ENCODE measurements around the gene POR. TPM values are rescaled to one million over a fixed set of nuclear protein-coding genes. Genes with fewer than 3 reads are reported as not detected.

POR gene
- total RNA-seq, 1 experiment from 2014 or later: 53.4 TPM

GRCh38 chr7:75969182-75969581 is 54.2 kb downstream of the POR start:
- DNase-seq (ENCODE audit: extremely low read depth, low read depth): no peak

- no peak for DNase-seq (ENCODE audit: extremely low read depth, low read depth)
Observed at GRCh38 chr7:75969704-75970498, 54.9 kb downstream of the POR start.

GRCh38 chr7:75971309-75971960 is 56.5 kb downstream of the POR start:
- DNase-seq (ENCODE audit: extremely low read depth, low read depth): no peak

- DNase-seq (ENCODE audit: extremely low read depth, low read depth): no peak
Observed at GRCh38 chr7:75971961-75972763, 57.2 kb downstream of the POR start.

- DNase-seq (ENCODE audit: extremely low read depth, low read depth): no peak
Observed at GRCh38 chr7:75977743-75978142, 62.8 kb downstream of the POR start.

GRCh38 chr7:75979759-75980429 is 64.9 kb downstream of the POR start:
- no peak for DNase-seq (ENCODE audit: extremely low read depth, low read depth)

- no peak for DNase-seq (ENCODE audit: extremely low read depth, low read depth)
Observed at GRCh38 chr7:75980430-75981202, 65.7 kb downstream of the POR start.

GRCh38 chr7:75981203-75981452 is 66.2 kb downstream of the POR start:
- no peak for DNase-seq (ENCODE audit: extremely low read depth, low read depth)

GRCh38 chr7:75981453-75982305 is 66.7 kb downstream of the POR start:
- no peak for DNase-seq (ENCODE audit: extremely low read depth, low read depth)

GRCh38 chr7:75982306-75983064 is 67.5 kb downstream of the POR start:
- no peak for DNase-seq (ENCODE audit: extremely low read depth, low read depth)

- DNase-seq (ENCODE audit: extremely low read depth, low read depth): no peak
Observed at GRCh38 chr7:75983471-75984129, 68.6 kb downstream of the POR start.

GRCh38 chr7:75984130-75985008 is 69.4 kb downstream of the POR start:
- DNase-seq (ENCODE audit: extremely low read depth, low read depth): no peak

- DNase-seq (ENCODE audit: extremely low read depth, low read depth): no peak
Observed at GRCh38 chr7:75985009-75985517, 70.1 kb downstream of the POR start.

- DNase-seq (ENCODE audit: extremely low read depth, low read depth): no peak
Observed at GRCh38 chr7:75985518-75986146, 70.7 kb downstream of the POR start.

GRCh38 chr7:75986147-75986781 is 71.3 kb downstream of the POR start:
- DNase-seq (ENCODE audit: extremely low read depth, low read depth): no peak
